ENCODE results near the gene STARD4.

DNA sequence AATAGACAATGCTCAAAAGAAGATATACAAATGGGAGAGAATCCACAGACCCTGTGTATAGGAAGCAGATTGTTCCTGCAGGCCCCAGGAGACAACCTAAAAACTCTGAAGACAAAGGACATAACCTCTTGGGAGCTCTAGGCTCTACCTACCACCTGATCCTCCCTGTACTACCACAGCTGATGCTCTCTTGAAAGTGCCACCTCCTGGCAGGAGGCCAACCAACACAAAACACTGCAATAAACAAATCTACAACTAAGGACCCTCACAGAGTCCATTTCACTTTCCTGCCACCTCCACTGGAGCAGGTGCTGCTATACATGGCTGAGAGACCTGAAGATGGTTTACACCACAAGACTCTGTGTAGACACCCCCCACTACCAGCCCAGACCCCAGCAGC is 49.0 kb downstream of the STARD4 start:
- no peak for TF ChIP-seq FOXJ3 (CRISPR knock-in tag; IDR thresholded peaks at IDR 0.05)
- TF ChIP-seq, protein P1, sequence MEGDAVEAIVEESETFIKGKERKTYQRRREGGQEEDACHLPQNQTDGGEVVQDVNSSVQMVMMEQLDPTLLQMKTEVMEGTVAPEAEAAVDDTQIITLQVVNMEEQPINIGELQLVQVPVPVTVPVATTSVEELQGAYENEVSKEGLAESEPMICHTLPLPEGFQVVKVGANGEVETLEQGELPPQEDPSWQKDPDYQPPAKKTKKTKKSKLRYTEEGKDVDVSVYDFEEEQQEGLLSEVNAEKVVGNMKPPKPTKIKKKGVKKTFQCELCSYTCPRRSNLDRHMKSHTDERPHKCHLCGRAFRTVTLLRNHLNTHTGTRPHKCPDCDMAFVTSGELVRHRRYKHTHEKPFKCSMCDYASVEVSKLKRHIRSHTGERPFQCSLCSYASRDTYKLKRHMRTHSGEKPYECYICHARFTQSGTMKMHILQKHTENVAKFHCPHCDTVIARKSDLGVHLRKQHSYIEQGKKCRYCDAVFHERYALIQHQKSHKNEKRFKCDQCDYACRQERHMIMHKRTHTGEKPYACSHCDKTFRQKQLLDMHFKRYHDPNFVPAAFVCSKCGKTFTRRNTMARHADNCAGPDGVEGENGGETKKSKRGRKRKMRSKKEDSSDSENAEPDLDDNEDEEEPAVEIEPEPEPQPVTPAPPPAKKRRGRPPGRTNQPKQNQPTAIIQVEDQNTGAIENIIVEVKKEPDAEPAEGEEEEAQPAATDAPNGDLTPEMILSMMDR (IDR thresholded peaks at IDR 0.05 in 2 of 3, conservative IDR thresholded peaks at IDR 0.05 in 1 of 3; ENCODE audit: insufficient read depth in 2 of 3, low read depth in 1 of 3, low read length in 3 of 3) = no peak
- TF ChIP-seq KAT8 (IDR thresholded peaks at IDR 0.05; ENCODE audit: low read depth) = no peak

Measured in K562 (cell line).